A549 (cell line): ENCODE measurements around the gene TMEM120B. TPM values are rescaled to one million over a fixed set of nuclear protein-coding genes. Genes with fewer than 3 reads are reported as not detected.
A peak's percentile ranks its signal among the peaks of the same experiment; 100 is the strongest.

Experiments used
- ATAC-seq, 2 experiments: fragments of 200-7000 bp in 1 of 2; fragments of >200 bp in 1 of 2; cut with Nextera tagmentation in 1 of 2; cut with Tn5 transposase in 1 of 2; 3 replicates each; pipeline versions ENCODE4 v1.8.0 to v1.9.1; 2018 to 2020; ENCODE audit warnings: mild to moderate bottlenecking in 1 of 2, moderate library complexity in 1 of 2
- CTCF ChIA-PET: fragments of 300-600 bp; sonication (Branson Sonifier 250); formaldehyde crosslinking; extraction: SDS; loops from one replicate; lab custom pipeline; 2021; ENCODE audit warnings: antibody characterized with exemption, inconsistent platforms; lab: Yijun Ruan, JAX
- POLR2A ChIA-PET: fragments of 350-600 bp; formaldehyde crosslinking; extraction: SDS; loops from one replicate; lab custom pipeline; 2021; ENCODE audit warnings: antibody characterized with exemption, inconsistent platforms; lab: Yijun Ruan, JAX
- DNase-seq, 2 experiments: peaks; one replicate each; pipeline versions ENCODE4 v3.0.0 to v3.0.0-alpha.2; 2011 to 2016; ENCODE audit warnings: low read depth in 1 of 2, low spot score in 1 of 2
- FAIRE-seq: peaks from 2 replicates; lab custom pipeline; 2011; peaks lifted over from hg19 to GRCh38; lab: Jason Lieb, UNC
- H3K27ac ChIP-seq, 2 experiments: fragments of >200 bp; sonication (Bioruptor Twin); formaldehyde crosslinking; 3 replicates each; pipeline ENCODE4 v1.5.1; 2016 to 2017
- H3K4me1 ChIP-seq: fragments of >200 bp; sonication (Bioruptor Twin); formaldehyde crosslinking; 3 replicates; pipeline ENCODE4 v1.6.1; 2016
- H3K4me2 ChIP-seq: fragments of >200 bp; sonication (Bioruptor Twin); formaldehyde crosslinking; 3 replicates; pipeline ENCODE4 v1.6.1; 2016
- H3K4me3 ChIP-seq: fragments of >200 bp; sonication (Bioruptor Twin); formaldehyde crosslinking; 3 replicates; pipeline ENCODE4 v1.5.1; 2016
- H3K9me3 ChIP-seq: fragments of >200 bp; sonication (Bioruptor Twin); formaldehyde crosslinking; 3 replicates; pipeline ENCODE4 v1.6.1; 2016
- CBX2 ChIP-seq: fragments of 200-600 bp; sonication (generic); IDR thresholded peaks from 2 replicates; pipeline ENCODE4 v1.6.1; 2016; ENCODE audit warnings: low read depth, mild to moderate bottlenecking, borderline replicate concordance
- CEBPB ChIP-seq, 2 experiments: fragments of >200 bp in 1 of 2; sonication (Bioruptor Twin) in 1 of 2; formaldehyde crosslinking in 1 of 2; IDR thresholded peaks; 2 replicates each; pipeline ENCODE4 v1.6.1; 2012 to 2016
- CHD2 ChIP-seq: fragments of 150-350 bp; IDR thresholded peaks from 2 replicates; pipeline ENCODE4 v1.6.1; 2014; ENCODE audit warnings: low read length; ENCODE audit not compliant: partially characterized antibody
- CHD4 ChIP-seq: fragments of 200-600 bp; sonication (generic); IDR thresholded peaks from 2 replicates; pipeline ENCODE4 v1.6.1; 2016; ENCODE audit warnings: antibody characterized with exemption, mild to moderate bottlenecking, borderline replicate concordance
- EHF ChIP-seq: fragments of 250-450 bp; sonication (Bioruptor Pico); IDR thresholded peaks from 2 replicates; pipeline ENCODE4 v1.5.0; 2020; ENCODE audit warnings: mild to moderate bottlenecking
- EHMT2 ChIP-seq: fragments of 200-600 bp; sonication (generic); IDR thresholded peaks from 2 replicates; pipeline ENCODE4 v1.6.1; 2016; ENCODE audit warnings: antibody characterized with exemption, low read depth, mild to moderate bottlenecking, moderate library complexity
- FOSB ChIP-seq: fragments of 250-450 bp; sonication (Bioruptor Pico); IDR thresholded peaks from 2 replicates; pipeline ENCODE4 v1.5.0; 2020; ENCODE audit warnings: mild to moderate bottlenecking, moderate library complexity
- FOSL2 ChIP-seq, 2 experiments: fragments of 450-650 bp in 1 of 2; fragments of >200 bp in 1 of 2; sonication (Bioruptor Twin) in 1 of 2; formaldehyde crosslinking; IDR thresholded peaks; 2 replicates each; pipeline versions ENCODE4 v1.5.0 to v1.6.1; 2016 to 2020; ENCODE audit warnings: mild to moderate bottlenecking in 1 of 2, moderate library complexity in 1 of 2
- GATA3 ChIP-seq: IDR thresholded peaks from 2 replicates; pipeline ENCODE4 v1.6.1; 2012; ENCODE audit warnings: borderline replicate concordance
- HOXB5 ChIP-seq: fragments of 250-450 bp; sonication (Bioruptor Pico); IDR thresholded peaks from 2 replicates; pipeline ENCODE4 v1.5.0; 2020; ENCODE audit warnings: mild to moderate bottlenecking, moderate library complexity
- KDM1A ChIP-seq: fragments of 200-600 bp; sonication (generic); IDR thresholded peaks from 2 replicates; pipeline ENCODE4 v1.6.1; 2016; ENCODE audit warnings: low read depth, mild to moderate bottlenecking
- KDM5A ChIP-seq: fragments of 200-600 bp; sonication (generic); IDR thresholded peaks from 2 replicates; pipeline ENCODE4 v1.6.1; 2016; ENCODE audit warnings: antibody characterized with exemption, mild to moderate bottlenecking
- MAFK ChIP-seq: fragments of 450-650 bp; IDR thresholded peaks from 2 replicates; pipeline ENCODE4 v1.6.1; 2014; ENCODE audit not compliant: partially characterized antibody
- MYC ChIP-seq: IDR thresholded peaks from 2 replicates; pipeline ENCODE4 v1.6.1; 2012; ENCODE audit warnings: mild to moderate bottlenecking, inconsistent platforms, low read length, improper control_type of control experiment, borderline replicate concordance
- NFE2L2 ChIP-seq: fragments of 150-350 bp; conservative IDR thresholded peaks from 2 replicates; pipeline ENCODE4 v1.6.1; 2014; ENCODE audit warnings: low read length
- NR3C1 ChIP-seq: fragments of >200 bp; sonication (Bioruptor Twin); formaldehyde crosslinking; IDR thresholded peaks from 3 replicates; pipeline ENCODE4 v1.6.1; 2017
- RNF2 ChIP-seq: fragments of 200-600 bp; sonication (generic); IDR thresholded peaks from 2 replicates; pipeline ENCODE4 v1.6.1; 2016; ENCODE audit warnings: low read depth, mild to moderate bottlenecking, antibody characterized with exemption, moderate library complexity, borderline replicate concordance
- SREBF2 ChIP-seq: fragments of 450-650 bp; IDR thresholded peaks from 2 replicates; pipeline ENCODE4 v1.6.1; 2014; ENCODE audit warnings: mild to moderate bottlenecking, moderate library complexity
- TFCP2L1 ChIP-seq: fragments of 250-450 bp; sonication (Bioruptor Pico); IDR thresholded peaks from 2 replicates; pipeline ENCODE4 v1.5.0; 2021; ENCODE audit warnings: mild to moderate bottlenecking
- TP53 ChIP-seq: fragments of 250-450 bp; sonication (Bioruptor Pico); IDR thresholded peaks from 2 replicates; pipeline ENCODE4 v1.5.0; 2021; ENCODE audit warnings: mild to moderate bottlenecking, moderate library complexity
- WGBS: methylation state at CpG from one replicate; pipeline ENCODE4 v1.1.6; 2017; ENCODE audit errors: missing lambda C conversion rate; 5-methylcytosine and 5-hydroxymethylcytosine counted together
- polyA plus RNA-seq, 4 experiments: library from polyadenylated mRNA; depleted of rRNA in 3 of 4; stranded (reverse); fragments of >200 nt; fragmentation: RNase III in 1 of 4; extraction: RNeasy Plus Mini Kit Qiagen cat#74134 plus additional on column Dnase treatment in 1 of 4; gene quantifications; 2 replicates in 3 of 4; 3 replicates in 1 of 4; pipeline ENCODE4 v1.2.3, GENCODE V29; 2011 to 2017
- TF ChIP-seq, protein P1 (sequence below): fragments of 150-350 bp; IDR thresholded peaks from 2 replicates; pipeline ENCODE4 v1.6.1; 2014; ENCODE audit warnings: low read depth, mild to moderate bottlenecking, low read length
- TF ChIP-seq, protein P2 (sequence below): fragments of >200 bp; sonication (Bioruptor Twin); formaldehyde crosslinking; IDR thresholded peaks from 2 replicates; pipeline ENCODE4 v1.6.1; 2016
- TF ChIP-seq, protein P3 (sequence below): IDR thresholded peaks from 2 replicates; pipeline ENCODE4 v1.6.1; 2012

TMEM120B gene
- polyA plus RNA-seq, 2 of the 4 experiments (the other 2 are of a cell fraction): 10.6 to 13.2 TPM

DNA sequence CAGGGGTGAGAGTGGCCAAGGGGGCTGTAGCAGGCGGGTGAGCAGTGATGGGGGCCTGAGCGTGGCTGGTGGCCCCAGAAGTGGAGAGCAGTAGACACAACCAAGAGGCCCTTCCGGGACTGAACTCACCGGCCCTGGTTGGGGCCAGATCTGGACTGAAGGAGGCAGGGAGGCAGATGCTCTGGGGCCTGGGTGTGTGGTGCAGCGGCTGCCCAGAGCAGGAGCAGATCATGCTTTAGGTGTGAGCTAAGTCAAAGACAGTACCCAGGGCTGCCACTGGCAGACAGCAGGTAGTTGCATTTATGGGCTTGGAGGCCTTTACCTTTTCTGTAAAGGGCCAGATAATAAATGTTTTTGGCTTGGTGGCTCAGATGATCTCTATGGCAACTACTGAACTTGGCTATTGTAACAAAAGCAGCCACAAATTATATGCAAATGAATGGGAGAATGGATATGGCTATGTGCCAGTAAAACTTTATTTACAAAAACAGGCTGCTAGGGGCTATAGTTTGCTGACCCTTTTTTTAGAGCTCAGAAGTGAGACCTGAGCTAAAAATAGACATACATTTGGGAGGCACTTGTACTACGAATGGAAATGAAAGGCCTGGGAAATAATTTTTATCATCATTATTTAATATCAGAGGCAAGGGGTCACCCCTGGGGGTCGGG, 116.8 kb downstream of the TMEM120B start:
- 88% methylated on average over 7 of the region's 7 CpGs for WGBS
- CTCF ChIA-PET: interaction anchor here (72.2 kb wide), 1 partner anchor 44 kb away, joined by 2657 read pairs; the partner anchor contains the start of genes RHOF and SETD1B
- FAIRE-seq: no peak
- ATAC-seq: peak; percentile 20 to 48; a peak in 2 of 6 replicates
- Histone ChIP-seq H3K4me2 (no peak overlapping the region), H3K4me3 (no peak overlapping the region), H3K27ac (no peak overlapping the region), H3K4me1 (no peaks in the 10 kb centered on the region), H3K9me3 (no peaks in the 10 kb centered on the region)
- no peak for TF ChIP-seq MYC
- no peak for TF ChIP-seq FOSL2 (IDR thresholded peaks at IDR 0.05)
- no peak for TF ChIP-seq FOSL2 (CRISPR knock-in tag; IDR thresholded peaks at IDR 0.05)
- TF ChIP-seq EHF (CRISPR knock-in tag): no peak
- TF ChIP-seq KDM5A: no peak
- TF ChIP-seq HOXB5 (CRISPR knock-in tag): no peak
- no peak for TF ChIP-seq CBX2
- no peak for TF ChIP-seq GATA3
- no peak for TF ChIP-seq TFCP2L1 (CRISPR knock-in tag)
- no peak for TF ChIP-seq EHMT2
- TF ChIP-seq TP53 (CRISPR knock-in tag): no peak
- TF ChIP-seq RNF2: no peak
- TF ChIP-seq MAFK: no peak
- TF ChIP-seq CEBPB (IDR thresholded peaks at IDR 0.05): no peak
- TF ChIP-seq NR3C1: no peak
- TF ChIP-seq, protein P1, sequence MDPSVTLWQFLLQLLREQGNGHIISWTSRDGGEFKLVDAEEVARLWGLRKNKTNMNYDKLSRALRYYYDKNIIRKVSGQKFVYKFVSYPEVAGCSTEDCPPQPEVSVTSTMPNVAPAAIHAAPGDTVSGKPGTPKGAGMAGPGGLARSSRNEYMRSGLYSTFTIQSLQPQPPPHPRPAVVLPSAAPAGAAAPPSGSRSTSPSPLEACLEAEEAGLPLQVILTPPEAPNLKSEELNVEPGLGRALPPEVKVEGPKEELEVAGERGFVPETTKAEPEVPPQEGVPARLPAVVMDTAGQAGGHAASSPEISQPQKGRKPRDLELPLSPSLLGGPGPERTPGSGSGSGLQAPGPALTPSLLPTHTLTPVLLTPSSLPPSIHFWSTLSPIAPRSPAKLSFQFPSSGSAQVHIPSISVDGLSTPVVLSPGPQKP: no peak
- POLR2A ChIA-PET: no interaction called here
- DNase-seq: no peak

DNA sequence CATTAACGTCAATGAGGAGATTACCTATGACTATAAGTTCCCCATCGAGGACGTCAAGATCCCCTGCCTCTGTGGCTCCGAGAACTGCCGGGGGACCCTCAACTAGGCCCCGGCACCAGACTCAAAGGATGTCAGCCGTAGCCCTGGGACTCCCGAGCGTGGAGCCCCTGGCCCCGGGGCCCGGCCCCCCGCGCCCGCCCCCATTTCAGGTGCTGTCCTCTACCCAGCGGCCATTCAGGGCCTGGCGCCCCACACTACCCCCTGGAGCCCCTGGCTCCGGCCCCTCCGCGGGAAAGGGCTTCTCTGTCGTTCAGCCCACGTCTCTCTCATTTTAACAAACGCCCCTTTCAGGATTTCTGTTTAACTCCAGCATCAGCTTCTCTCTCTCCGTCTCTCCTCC, 117.6 kb downstream of the TMEM120B start:
- DNase-seq (no peak), ATAC-seq (no peak), FAIRE-seq (no peak)
- ChIA-PET POLR2A (no interaction called here), CTCF (interaction anchor here (72.2 kb wide), 1 partner anchor 44 kb away, joined by 2657 read pairs; the partner anchor contains the start of genes RHOF and SETD1B)
- WGBS: 93% methylated on average over 19 of the region's 23 CpGs
- no peaks in the 10 kb centered on the region for H3K9me3 ChIP-seq
- H3K27ac ChIP-seq: no peak overlapping the region
- no peak overlapping the region for H3K4me2 ChIP-seq
- H3K4me3 ChIP-seq: no peak overlapping the region
- no peak for TF ChIP-seq SREBF2
- no peak for TF ChIP-seq FOSB (CRISPR knock-in tag)
- TF ChIP-seq CHD4: no peak
- no peak for TF ChIP-seq CHD2
- no peak for TF ChIP-seq NR3C1
- TF ChIP-seq EHF (CRISPR knock-in tag): no peak
- no peak for TF ChIP-seq EHMT2
- TF ChIP-seq, protein P2, sequence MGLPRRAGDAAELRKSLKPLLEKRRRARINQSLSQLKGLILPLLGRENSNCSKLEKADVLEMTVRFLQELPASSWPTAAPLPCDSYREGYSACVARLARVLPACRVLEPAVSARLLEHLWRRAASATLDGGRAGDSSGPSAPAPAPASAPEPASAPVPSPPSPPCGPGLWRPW: no peak
- TF ChIP-seq, protein P3, sequence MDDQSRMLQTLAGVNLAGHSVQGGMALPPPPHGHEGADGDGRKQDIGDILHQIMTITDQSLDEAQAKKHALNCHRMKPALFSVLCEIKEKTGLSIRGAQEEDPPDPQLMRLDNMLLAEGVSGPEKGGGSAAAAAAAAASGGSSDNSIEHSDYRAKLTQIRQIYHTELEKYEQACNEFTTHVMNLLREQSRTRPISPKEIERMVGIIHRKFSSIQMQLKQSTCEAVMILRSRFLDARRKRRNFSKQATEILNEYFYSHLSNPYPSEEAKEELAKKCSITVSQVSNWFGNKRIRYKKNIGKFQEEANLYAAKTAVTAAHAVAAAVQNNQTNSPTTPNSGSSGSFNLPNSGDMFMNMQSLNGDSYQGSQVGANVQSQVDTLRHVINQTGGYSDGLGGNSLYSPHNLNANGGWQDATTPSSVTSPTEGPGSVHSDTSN: no peak
- TF ChIP-seq KDM1A: no peak
- no peak for TF ChIP-seq NFE2L2
- TF ChIP-seq RNF2: no peak
- H3K4me1 ChIP-seq: no peaks in the 10 kb centered on the region
